Mesodermal cell (in vitro differentiated cells): ENCODE data around the gene PDE4B.

Experiments
- H3K27ac ChIP-seq: 2 replicates; pipeline ENCODE4 v1.7.0; 2013; ENCODE audit warnings: mild to moderate bottlenecking, low read depth, low read length, moderate library complexity; ENCODE audit not compliant: severe bottlenecking
- H3K36me3 ChIP-seq: 2 replicates; pipeline ENCODE4 v1.7.1; 2013; ENCODE audit warnings: mild to moderate bottlenecking, low read length, moderate library complexity; ENCODE audit not compliant: control insufficient read depth, insufficient read depth
- H3K4me1 ChIP-seq: one replicate; pipeline ENCODE4 v1.7.1; 2013; ENCODE audit warnings: mild to moderate bottlenecking, low read length; ENCODE audit not compliant: insufficient read depth, control insufficient read depth, poor library complexity, severe bottlenecking
- H3K4me3 ChIP-seq: 2 replicates; pipeline ENCODE4 v1.7.0; 2013; ENCODE audit warnings: low read length, control low read depth, mild to moderate bottlenecking; ENCODE audit not compliant: insufficient read depth, poor library complexity, severe bottlenecking; ENCODE audit errors: extremely low read depth
- H3K9me3 ChIP-seq: 2 replicates; pipeline ENCODE4 v1.7.1; 2013; ENCODE audit warnings: mild to moderate bottlenecking, low read length, moderate library complexity; ENCODE audit not compliant: control insufficient read depth
- whole genome bisulfite sequencing, 2 experiments: methylation state at CpG; one replicate each; pipeline ENCODE4 v1.1.5; 2013; ENCODE audit warnings: missing lambda C conversion rate in 2 of 2; ENCODE audit not compliant: insufficient coverage in 2 of 2; 5-methylcytosine and 5-hydroxymethylcytosine counted together

PDE4B gene

DNA sequence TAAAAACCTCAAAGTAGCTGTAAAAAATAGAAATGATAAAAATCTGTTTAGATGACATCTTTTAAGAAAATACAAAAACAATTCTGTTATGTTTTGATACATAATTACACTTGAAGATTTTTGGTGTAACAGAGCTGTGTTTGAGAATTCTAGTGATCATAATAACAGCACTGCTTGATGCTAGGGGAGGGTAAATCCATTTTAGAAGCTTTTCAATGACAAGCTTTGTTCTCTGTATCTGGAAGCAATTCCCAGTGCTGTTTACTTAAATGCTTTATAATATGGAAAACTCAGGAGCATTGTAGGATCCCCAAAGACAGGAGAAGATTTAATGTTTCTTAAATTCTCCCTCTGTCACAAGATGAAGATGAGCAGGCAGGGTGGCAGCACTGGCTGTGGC is 359.3 kb downstream of the PDE4B start:
- Histone ChIP-seq H3K4me1 (no peaks in the 10 kb centered on the region), H3K9me3 (no peaks in the 10 kb centered on the region), H3K27ac (no peak overlapping the region), H3K4me3 (no peak overlapping the region), H3K36me3 (no peaks in the 10 kb centered on the region)

DNA sequence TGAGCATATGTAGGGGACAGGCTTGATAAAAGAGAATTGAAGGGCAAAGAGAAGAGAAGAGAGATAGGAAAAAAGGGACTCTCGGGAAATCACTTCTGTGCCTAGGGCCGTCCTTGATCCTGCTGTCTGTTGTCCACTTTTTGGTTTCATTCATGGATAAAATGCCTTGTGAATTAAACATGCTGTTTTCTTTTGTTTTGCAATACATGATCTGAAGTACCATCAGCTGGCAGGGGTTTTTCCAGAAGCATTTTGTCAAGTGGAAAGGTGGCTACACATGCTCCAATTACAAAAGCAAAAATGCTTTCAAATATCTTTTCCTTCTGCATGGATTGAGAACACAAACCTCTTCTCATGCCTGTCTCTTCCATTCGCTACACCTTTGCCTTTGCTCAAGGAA is 361.7 kb downstream of the PDE4B start:
- H3K4me3 ChIP-seq, result no peak overlapping the region
- no peaks in the 10 kb centered on the region for H3K36me3 ChIP-seq
- H3K9me3 ChIP-seq, result no peaks in the 10 kb centered on the region
- 79 to 82% methylated on average over 3 of the region's 3 CpGs for WGBS, 2 experiments
- H3K27ac ChIP-seq, result no peak overlapping the region
- H3K4me1 ChIP-seq, result no peaks in the 10 kb centered on the region

DNA sequence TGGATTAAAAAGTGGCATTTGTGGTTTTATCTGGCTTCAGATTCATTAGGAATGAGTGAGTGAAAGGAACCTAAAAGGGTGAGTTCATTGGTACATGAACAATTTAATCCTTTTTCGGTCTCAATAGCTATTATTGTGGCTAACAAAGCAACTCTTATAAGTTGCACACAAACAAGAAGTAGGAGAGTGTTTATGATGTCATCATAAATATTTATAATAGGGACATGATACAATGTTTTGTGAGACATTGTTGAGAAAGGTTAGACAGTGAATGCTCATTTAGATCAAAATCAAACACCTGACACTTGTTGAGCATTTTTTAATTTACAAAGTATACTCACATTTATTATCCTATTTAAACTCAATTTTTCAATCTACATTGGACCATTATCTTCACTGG is 363.4 kb downstream of the PDE4B start:
- Histone ChIP-seq H3K36me3 (no peaks in the 10 kb centered on the region), H3K27ac (no peak overlapping the region), H3K9me3 (no peaks in the 10 kb centered on the region), H3K4me1 (no peaks in the 10 kb centered on the region), H3K4me3 (no peak overlapping the region)
- WGBS, 2 experiments, result no CpG with 5 or more reads among the region's 1 CpG

DNA sequence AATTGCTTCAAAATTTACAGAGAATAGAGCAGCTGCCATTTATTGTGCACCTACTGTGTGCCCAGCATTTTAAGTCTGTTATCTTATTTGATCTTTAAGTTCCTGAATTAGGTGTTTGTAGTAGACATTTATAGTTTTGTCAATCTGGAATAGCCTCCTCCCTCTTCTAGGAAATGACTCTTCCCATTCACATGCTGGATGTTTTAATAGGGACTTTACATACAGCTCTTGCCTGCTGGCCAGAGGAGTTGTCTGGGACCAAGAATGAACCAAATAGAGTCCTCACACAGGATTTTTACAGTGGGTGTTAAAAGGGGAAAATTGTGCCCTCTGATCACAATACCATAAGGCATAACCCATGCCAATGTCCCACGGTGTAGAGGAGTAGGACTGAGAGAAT is 367.1 kb downstream of the PDE4B start:
- H3K9me3 ChIP-seq, result no peaks in the 10 kb centered on the region
- no peaks in the 10 kb centered on the region for H3K36me3 ChIP-seq
- no peaks in the 10 kb centered on the region for H3K4me1 ChIP-seq
- no peak overlapping the region for H3K4me3 ChIP-seq
- WGBS, 2 experiments, result 86% methylated on average over 1 of the region's 1 CpG; no CpG with 5 or more reads in 1 of the 2 experiments
- H3K27ac ChIP-seq, result no peak overlapping the region

DNA sequence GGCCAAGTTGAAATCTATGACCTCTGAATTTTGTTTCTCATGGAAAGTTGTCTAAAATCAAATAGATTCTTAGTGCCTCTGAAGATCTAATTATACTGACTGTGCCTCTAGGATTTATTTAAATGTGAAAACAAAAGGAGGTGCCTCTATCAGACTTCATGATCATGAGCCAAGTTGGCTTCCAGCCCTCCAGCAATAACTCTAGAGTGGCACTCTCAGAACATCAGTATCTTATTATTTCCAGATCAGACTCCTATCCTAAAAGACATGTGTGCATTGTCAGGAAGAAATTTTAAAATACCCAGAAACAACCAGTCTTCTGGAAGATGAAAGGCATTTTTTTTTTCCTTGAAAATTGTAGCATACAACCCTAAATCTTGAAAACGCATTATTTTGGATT is 368.0 kb downstream of the PDE4B start:
- Histone ChIP-seq H3K36me3 (no peaks in the 10 kb centered on the region), H3K9me3 (no peaks in the 10 kb centered on the region), H3K27ac (no peak overlapping the region), H3K4me3 (no peak overlapping the region), H3K4me1 (no peaks in the 10 kb centered on the region)
- no CpG with 5 or more reads among the region's 1 CpG for WGBS, 2 experiments

DNA sequence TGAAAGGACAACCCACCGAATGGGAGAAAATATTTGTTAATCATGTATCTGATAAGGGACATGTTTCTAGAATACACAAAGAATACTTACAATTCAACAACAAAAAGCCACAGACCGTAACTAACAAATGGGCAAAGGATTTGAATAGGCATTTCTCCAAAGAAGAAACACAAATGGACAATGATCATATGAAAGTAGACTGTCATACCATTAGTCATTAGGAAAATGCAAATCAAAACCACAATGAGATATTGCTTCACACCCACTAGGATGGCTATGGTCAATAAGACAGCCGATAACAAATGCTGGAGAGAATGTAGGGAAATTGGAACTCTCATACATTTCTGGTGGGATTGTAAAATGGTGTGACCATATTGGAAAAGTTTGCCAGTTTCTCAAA is 374.1 kb downstream of the PDE4B start:
- no peak overlapping the region for H3K27ac ChIP-seq
- 60 to 83% methylated on average over 1 of the region's 3 CpGs for WGBS, 2 experiments

DNA sequence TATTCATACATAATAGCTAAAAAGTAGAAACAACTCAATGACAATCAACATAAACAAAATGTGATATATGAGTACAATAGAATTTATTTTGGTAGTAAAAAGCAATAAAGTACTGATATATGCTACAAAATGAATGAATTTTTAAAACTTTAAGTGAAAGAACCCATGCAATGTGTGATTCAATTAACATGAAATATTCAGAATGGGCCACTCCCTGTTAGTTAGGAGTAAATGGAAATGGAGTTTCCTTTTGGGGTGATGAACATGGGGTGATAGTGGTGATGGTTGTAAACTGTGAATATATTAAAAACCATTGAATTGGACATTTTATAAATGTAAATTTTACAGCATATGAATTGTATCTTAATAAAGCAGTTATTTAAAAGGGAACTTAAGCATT is 374.6 kb downstream of the PDE4B start:
- Histone ChIP-seq H3K4me1 (peaks cover 13% of the 10 kb centered on the region), H3K36me3 (no peaks in the 10 kb centered on the region), H3K4me3 (no peak overlapping the region), H3K27ac (no peak overlapping the region), H3K9me3 (no peaks in the 10 kb centered on the region)

More for the DNA sequence above, 374.1 kb downstream of the PDE4B start:
- Histone ChIP-seq H3K9me3 (no peaks in the 10 kb centered on the region), H3K36me3 (no peaks in the 10 kb centered on the region), H3K4me1 (peaks cover 13% of the 10 kb centered on the region), H3K4me3 (no peak overlapping the region)

DNA sequence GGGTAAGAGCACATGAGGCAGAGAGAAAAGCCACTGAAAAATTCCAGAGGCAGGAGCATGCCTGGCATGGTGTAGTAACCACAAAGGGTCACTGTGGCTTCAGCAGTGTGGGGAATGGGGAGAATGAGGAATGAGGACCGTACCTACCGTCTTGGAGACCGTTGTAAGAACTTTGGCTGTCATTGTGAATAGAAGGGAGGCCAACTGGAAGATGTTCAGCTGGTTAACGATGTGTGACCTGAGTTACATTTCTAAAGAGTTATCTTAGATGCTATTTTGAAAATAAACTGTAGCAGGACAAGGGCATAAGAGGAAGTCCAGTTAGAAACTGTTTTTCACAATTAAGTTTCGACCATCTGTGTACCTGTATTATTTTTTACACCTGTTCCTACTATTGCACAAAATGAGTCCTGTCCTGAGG is 375.8 kb downstream of the PDE4B start:
- Histone ChIP-seq H3K36me3 (no peaks in the 10 kb centered on the region), H3K4me1 (peaks cover 13% of the 10 kb centered on the region), H3K27ac (peak overlapping the region; percentile 44), H3K9me3 (no peaks in the 10 kb centered on the region), H3K4me3 (no peak overlapping the region)
- WGBS, 2 experiments, result 87 to 89% methylated on average over 4 of the region's 5 CpGs

DNA sequence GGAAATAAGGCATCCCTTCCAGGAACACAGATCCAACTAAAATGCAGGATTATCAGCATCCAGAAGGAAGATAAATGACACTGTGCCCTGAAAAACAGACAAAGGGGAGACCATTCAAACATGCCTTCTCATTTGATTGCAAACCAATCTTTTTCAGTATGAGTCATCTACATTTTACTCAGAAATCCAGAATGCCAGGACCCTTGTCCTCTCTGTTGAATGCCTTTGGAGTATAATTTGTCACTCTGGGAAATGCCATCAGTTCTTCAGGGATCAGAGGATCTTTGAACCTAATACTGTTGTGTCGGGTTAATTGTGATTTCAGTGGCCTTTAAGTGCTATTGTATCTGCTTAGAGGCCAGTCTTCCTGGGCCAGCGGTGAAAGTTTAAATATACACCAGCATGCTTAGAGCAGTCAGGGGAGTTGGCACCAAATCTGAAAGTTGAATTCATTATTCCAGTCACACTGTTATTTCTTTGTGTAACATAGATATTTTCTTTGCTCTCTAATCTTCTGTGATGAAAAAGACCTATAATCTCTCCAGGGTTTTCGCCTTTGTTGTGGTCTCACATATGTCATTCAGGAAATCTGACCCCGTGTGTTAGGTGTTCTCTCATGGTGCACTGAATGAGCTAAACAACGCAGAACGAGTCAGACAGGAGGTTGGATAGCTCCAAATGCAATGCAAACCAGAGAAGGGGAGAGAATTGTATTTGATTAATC is 376.4 kb downstream of the PDE4B start:
- Histone ChIP-seq H3K4me3 (no peak overlapping the region), H3K27ac (peak overlapping the region; percentile 44), H3K4me1 (peaks cover 13% of the 10 kb centered on the region), H3K9me3 (no peaks in the 10 kb centered on the region), H3K36me3 (no peaks in the 10 kb centered on the region)
- WGBS, 2 experiments, result 53 to 78% methylated on average over 3 to 4 of the region's 6 CpGs

DNA sequence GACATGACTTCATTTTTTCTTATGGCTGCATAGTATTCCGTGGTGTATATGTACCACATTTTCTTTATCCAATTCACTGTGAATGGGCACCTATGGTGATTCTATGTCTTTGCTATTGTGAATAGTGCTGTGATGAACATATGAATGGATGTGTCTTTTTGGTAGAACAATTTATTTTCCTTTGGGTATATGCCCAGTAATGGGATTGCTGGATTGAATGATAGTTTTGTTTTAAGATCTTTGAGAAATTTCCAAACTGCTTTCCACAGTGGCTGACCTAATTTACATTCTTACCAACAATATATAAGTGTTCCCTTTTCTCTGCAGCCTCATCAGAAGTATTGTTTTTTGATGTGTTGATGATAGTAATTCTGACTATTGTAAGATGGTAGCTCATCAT is 379.6 kb downstream of the PDE4B start:
- Histone ChIP-seq H3K27ac (no peak overlapping the region), H3K4me1 (peaks cover 22% of the 10 kb centered on the region), H3K36me3 (no peaks in the 10 kb centered on the region), H3K9me3 (no peaks in the 10 kb centered on the region), H3K4me3 (no peak overlapping the region)
- 100% methylated on average over 1 of the region's 1 CpG; no CpG with 5 or more reads in 1 of the 2 experiments for WGBS, 2 experiments

DNA sequence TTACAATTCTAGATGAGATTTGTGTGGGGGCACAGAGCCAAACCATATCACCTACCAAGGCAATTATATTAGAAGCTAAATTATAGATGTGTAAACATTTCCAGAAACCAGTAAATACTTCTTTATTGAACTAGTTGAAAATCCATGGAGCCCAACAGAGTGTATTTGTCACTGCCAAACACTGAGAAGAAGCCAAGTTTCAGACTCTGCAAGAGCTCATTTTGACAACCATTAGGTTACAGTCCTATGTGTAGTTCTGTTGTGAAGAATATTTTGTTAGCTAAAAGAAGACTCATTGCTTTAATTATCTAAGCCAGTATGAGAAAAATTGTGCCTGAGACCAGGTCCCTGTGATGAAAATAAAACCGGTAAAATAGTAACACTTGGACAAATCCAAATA is 382.4 kb downstream of the PDE4B start:
- Histone ChIP-seq H3K27ac (peak overlapping the region; percentile 47), H3K9me3 (no peaks in the 10 kb centered on the region), H3K4me3 (no peak overlapping the region), H3K36me3 (no peaks in the 10 kb centered on the region), H3K4me1 (peaks cover 9% of the 10 kb centered on the region)
- no CpG with 5 or more reads among the region's 1 CpG for WGBS, 2 experiments
